ENCODE results near the gene R3HDM2. TPM values are rescaled to one million over a fixed set of nuclear protein-coding genes. Genes with fewer than 3 reads are reported as not detected.

Gene R3HDM2
- total RNA-seq, 1 donor from 2014 or later: 38.6 TPM

DNA sequence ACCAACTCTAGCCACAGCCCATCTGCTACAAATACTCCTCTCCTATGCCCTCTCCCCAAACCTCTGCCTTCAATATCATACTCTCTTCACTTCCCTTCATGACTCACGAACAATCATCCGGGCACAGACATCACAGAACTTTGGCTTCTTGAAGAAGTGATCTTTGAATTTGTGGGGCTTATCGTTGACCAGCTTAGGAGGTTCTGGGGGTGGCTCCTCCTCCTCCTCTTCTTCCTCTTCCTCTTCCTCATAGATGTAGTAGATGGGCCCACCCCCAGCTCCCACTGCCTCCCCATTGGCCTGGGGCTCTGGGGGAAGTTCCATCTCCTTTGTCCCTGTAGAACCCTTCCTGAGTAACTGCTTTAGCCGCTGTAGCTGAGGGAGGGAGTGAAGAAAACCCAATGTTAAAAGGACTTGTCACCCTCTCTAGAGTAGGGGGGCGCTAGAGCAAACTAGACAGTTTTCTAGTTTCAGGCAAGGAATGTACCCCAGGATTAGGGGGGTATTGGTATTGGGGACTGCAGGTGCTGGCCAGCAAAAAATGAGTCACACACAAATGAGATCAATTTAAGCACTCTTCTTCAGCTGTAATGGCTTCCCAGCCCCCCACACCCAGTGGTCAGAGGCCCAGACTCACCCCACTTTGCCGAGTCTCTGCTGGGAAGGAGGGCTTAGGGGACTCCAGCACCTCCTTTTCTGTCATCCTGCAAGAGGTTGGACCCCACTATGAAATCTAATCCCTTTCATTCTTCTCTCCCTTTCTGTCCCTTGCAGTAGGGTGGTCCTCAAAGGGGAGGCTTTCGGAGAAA lies 181.7 kb downstream of the R3HDM2 start:
- ATAC-seq (peak; percentile 14), DNase-seq (ENCODE audit: low spot score) (no peak)

DNA sequence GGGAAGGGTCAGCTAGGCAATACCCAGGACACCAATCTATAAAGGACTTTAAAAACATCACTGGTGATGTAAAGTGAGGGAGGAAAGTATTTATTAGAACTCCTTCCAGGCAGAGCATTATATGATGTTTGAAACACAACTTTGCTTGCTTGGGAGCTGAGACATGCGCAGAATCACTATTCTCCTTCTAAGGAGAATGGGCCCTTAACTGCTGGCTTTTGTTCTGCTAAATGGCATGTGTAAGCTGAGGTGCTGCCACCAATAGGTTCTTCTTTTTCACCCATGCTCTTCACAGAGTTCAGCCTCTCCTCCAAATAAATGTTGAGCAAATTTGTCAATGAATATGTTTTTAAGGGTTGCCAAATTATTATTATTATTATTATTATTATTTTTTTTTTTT lies 183.8 kb downstream of the R3HDM2 start:
- DNase-seq (ENCODE audit: low spot score) (no peak), ATAC-seq (no peak)

- ATAC-seq (no peak), DNase-seq (ENCODE audit: low spot score) (no peak)
Observed at GRCh38 chr12:57244312-57244696, 186.5 kb downstream of the R3HDM2 start.

GRCh38 chr12:57243521-57244311 lies 187.1 kb downstream of the R3HDM2 start:
- DNase-seq (ENCODE audit: low spot score) (peak; percentile 82), ATAC-seq (peak; percentile 55)

DNA sequence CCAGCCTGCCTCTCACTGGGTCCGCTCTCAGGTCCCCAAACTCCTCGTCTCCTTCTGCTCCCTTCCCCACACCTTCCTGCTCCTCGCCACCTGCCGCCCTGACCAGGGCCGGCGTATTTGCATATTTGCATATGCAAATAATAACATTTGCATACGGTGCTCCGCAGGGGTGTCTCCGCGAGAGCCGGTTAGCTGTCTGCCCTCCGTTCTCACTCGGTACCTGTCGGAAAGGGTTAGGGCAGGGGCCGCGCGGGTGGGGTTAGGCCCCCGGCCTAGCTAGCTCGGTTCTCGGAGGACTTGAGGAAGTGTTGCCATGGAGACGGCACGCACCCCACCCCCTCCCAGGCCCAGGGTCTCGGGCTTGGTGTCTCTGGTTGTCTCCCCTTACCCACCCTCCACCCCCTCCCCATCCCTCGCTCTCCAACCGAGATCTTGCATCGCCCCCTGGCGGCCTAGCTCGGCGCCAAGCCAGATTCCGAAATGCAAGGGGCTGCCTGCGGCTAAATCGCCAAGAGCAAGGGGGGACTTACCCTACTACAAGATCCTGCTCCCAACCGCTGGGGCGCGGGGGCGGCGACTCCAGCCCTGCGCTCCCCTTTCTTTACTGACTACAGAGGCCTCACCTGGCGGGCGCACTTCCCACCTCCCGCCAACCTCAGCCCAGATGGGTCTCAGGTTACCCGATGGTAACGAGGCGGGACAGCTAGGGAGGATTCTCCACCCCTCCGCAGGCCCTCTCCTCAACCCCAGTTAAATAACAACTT lies 188.0 kb downstream of the R3HDM2 start:
- ATAC-seq: peak; percentile 33
- DNase-seq (ENCODE audit: low spot score): no peak

DNA sequence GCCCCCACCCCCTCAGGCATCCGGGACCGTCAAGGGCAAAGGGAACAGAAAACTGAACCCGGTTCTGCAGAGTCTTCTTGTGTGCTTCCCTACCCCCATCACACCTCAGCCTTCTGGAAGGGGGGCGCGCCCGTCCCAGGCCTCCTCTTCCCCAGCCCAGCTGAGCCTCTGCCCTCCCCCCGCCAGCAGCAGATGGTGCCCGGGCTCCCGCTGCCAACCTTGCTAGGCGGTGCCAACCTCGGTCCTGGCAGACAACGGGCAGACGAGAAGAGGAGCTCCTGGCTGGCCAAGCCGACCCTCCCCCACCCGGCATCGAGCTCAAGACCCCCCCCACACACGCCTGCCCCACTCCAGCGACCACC lies 188.5 kb downstream of the R3HDM2 start:
- ATAC-seq (peak; percentile 43), DNase-seq (ENCODE audit: low spot score) (peak; percentile 79)

DNA sequence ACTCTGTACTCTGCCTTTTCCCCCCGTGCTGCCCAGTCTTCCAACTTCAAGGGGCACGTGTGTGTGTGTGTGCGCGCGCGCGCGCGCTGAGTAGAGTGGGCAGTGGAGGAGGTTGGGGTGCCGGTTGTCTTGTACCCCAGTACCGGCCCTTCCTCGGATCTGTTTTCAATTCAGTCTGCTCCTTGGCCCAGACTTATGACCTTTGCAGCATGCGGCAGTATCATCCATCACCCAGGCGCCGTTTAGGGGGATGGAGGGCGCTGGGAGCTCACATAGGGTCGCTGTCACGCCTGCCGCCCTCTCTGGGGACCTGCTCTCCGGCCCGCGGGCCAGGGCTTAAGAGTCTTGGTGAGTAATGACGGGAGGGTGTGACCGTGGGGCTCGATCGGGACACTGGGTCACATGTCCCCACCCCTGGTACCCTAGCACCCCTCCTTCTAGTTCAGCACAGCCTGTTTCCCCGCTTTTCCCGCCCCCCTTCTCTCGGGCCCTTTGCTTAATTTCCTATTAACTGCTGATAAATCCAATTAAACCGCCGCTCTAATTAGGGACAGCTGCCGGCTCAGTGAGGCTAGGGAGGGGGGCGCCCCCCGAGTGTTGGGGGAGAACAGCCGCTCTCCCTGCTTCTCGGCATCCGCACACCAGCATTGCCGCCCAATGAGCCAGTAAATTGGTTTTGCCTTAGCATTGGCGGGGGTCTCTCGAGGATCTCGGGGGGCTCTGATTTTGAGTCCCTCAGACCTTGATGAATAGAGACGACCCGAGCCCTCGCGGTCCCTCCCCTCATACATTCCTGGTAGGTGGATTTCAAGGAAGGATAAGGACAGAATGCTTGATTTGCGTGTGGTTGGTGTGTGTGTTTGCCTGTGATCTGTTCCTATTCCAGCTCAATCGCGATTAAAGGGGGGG lies 189.2 kb downstream of the R3HDM2 start:
- no peak for DNase-seq (ENCODE audit: low spot score)

GRCh38 chr12:57240926-57241401 lies 189.9 kb downstream of the R3HDM2 start:
- no peak for ATAC-seq
- no peak for DNase-seq (ENCODE audit: low spot score)

More for the DNA sequence above, 189.2 kb downstream of the R3HDM2 start:
- ATAC-seq: no peak

GRCh38 chr12:57240066-57240921 lies 190.5 kb downstream of the R3HDM2 start:
- ATAC-seq (peak; percentile 7), DNase-seq (ENCODE audit: low spot score) (no peak)

GRCh38 chr12:57239587-57240065 lies 191.2 kb downstream of the R3HDM2 start:
- DNase-seq (ENCODE audit: low spot score) (no peak), ATAC-seq (no peak)

- DNase-seq (ENCODE audit: low spot score) (peak; percentile 89), ATAC-seq (peak; percentile 71)
Observed at GRCh38 chr12:57238854-57239554, 191.8 kb downstream of the R3HDM2 start.

- ATAC-seq: no peak
- DNase-seq (ENCODE audit: low spot score): no peak
Observed at GRCh38 chr12:57237932-57238853, 192.7 kb downstream of the R3HDM2 start.

DNA sequence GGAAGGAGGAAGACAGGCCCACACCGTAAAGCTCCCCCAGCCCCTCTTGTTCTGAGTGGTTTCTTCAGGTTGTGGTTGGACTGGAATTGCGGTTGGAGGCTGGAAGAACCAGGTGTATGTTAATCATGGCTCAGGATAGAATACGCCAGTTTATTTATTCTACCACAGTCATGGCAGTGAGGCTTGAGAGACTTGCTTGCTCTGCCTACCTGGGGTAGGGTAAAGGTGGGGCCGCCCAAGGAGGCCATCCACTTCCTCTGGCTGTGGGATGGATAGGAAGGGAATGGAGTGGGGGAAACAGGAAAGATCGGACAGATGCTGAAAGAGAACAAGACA lies 193.3 kb downstream of the R3HDM2 start:
- ATAC-seq (no peak), DNase-seq (ENCODE audit: low spot score) (no peak)

DNA sequence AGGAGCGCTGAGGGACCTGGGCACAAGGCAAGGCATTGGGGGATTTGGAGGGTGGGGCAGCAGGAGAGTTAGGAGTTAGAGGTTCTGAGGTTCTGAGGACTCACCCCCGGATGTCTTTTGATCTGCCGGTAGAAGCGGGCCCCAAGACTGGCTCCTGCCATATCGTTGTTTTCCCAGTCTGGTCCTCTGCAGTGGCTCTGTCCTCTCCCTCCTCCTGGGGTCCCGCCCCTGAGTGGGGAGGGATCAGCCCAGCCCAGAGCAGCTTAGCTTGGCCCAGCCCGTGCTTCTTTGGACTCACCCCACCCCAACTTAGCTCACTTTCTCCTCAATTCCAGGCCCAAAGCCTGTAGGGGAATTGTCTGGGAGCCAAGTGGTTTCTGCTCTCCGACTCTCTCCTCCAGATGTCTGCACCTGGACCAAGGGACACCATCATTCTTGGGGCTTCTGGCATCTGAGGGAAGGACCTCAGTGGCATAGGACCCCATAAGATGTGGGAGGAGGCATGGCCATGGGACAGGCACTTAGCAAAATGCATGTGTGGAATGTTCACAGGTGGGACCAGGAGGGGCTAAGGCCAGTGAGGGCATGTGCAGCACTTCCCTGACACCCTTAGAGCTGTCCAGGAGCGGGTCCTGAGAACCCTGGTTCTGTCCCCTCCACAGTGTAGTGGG lies 193.8 kb downstream of the R3HDM2 start:
- DNase-seq (ENCODE audit: low spot score) (no peak), ATAC-seq (no peak)

GRCh38 chr12:57236201-57236924 lies 194.5 kb downstream of the R3HDM2 start:
- peak; percentile 47 for DNase-seq (ENCODE audit: low spot score)
- ATAC-seq: no peak

DNA sequence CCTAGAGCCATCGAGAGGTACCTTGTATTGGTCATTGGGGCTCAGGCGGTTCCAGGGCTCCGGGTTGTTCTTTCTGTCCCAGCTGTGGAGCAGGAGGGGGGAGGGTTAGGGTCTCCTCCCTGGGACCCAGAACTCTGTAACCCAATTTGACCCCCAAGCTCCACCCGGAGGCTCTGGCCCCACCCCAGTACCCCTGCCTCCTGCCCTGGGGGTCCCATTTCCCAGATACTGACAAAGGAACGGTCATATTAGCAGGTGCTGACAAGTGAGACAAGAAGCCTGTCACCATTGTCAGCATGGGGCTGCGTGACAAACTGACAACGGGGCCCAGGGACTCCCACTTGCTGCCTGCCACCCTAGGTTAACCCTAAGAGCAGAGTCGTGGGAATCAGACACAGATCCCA lies 195.1 kb downstream of the R3HDM2 start:
- ATAC-seq: no peak
- DNase-seq (ENCODE audit: low spot score): peak; percentile 44

Data from left lobe of liver (tissue), 2 donors.